GM12892 (cell line): ENCODE data around the gene IGFL2.
"Not testable (repeated sequence)": the region's sequence is repeated elsewhere in the genome, so short reads cannot be mapped to it uniquely, and the experiment has no call there.

Experiments
- DNase-seq: peaks from one replicate; pipeline ENCODE4 v3.0.0; 2011; ENCODE audit not compliant: insufficient read length
- FAIRE-seq: peaks from 2 replicates; lab custom pipeline; 2011; peaks lifted over from hg19 to GRCh38; lab: Jason Lieb, UNC
- POLR2A ChIP-seq: IDR thresholded peaks from 2 replicates; pipeline ENCODE4 v1.6.1; 2011; ENCODE audit warnings: low read depth, low read length, control low read depth
- POLR2AphosphoS5 ChIP-seq: IDR thresholded peaks from 2 replicates; pipeline ENCODE4 v1.6.1; 2011; ENCODE audit warnings: low read depth, low read length, control low read depth
- TAF1 ChIP-seq: IDR thresholded peaks from 2 replicates; pipeline ENCODE4 v1.6.1; 2011; ENCODE audit warnings: low read depth, mild to moderate bottlenecking, control low read depth, low read length, borderline replicate concordance

Gene IGFL2

GRCh38 chr19:46196410-46197124, 48.5 kb downstream of the IGFL2 start:
- FAIRE-seq (no peak), DNase-seq (no peak)
- TF ChIP-seq TAF1 (no peak), POLR2AphosphoS5 (no peak), POLR2A (no peak)

- DNase-seq (no peak), FAIRE-seq (no peak)
- TF ChIP-seq POLR2AphosphoS5 (no peak), POLR2A (no peak), TAF1 (no peak)
These were observed 49.5 kb downstream of the IGFL2 start for GRCh38 chr19:46197314-46198070.

DNA sequence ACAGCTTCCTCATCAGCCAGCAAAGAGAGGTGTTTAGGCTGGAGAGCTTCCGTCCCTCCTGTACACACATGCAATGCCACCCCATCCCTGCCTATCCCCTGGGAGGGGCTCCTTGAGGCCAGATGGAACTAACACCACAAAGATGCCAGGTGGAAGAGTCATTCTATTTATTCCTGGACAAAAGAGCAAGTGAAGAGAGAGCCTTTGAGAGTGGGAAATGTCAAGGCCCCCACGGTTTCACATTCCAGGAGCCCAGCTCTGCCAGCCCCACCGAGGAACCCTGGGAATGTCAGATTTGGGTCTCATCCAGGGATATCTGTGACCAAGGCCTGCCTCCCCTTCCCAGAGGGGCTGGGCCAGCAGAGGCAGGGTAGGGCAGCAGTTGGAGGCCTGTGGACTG, 50.7 kb downstream of the IGFL2 start:
- TF ChIP-seq POLR2A (no peak), TAF1 (no peak), POLR2AphosphoS5 (no peak)
- FAIRE-seq (no peak), DNase-seq (no peak)

DNA sequence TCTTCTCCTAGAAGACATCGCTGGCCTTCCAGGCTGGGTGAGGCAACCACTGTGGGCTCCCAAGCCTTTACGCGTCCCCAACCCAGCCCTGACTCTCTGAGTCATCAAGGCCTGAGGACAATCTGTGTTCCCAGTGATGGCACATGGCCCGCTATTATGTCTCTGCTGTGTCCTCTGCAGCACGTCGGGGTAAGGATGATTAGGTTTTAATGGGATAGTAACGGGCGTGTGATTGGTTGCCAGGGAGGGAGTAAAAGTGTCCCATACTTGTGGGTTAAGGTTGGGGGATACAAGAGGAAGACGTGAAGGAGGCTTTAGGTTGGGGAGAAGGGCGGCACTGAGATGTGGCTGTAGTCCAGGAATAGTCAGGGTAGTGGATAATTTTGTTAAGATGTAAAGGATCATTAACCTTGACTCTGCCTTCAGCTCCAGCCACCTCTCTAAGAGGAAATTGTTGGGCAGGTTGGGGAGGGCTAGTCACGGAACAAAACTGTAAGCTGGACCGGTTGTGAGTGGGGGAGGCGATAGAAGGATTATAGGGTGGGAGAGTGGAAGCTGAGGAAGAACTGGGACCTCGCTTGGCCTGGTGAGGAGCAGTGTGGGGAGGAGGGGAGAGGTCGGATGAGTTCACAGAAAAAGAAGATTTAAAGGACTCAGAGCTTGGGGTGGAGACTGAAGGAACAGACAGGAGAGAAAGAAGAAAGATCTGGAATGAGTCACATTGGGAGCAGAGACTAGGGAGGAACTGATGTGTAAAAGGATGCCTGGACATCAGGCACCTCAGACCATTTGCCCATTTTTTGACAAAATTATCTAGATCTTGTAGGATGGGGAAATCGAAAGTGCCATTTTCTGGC, 53.6 kb downstream of the IGFL2 start:
- DNase-seq = no peak
- no peak for FAIRE-seq
- TF ChIP-seq POLR2AphosphoS5 (no peak), POLR2A (no peak), TAF1 (no peak)

- TF ChIP-seq TAF1 = no peak
- no peak for TF ChIP-seq POLR2AphosphoS5
- TF ChIP-seq POLR2A = no peak
- no peak for FAIRE-seq
- DNase-seq = no peak
These were observed 54.4 kb downstream of the IGFL2 start for GRCh38 chr19:46202426-46202825.

DNA sequence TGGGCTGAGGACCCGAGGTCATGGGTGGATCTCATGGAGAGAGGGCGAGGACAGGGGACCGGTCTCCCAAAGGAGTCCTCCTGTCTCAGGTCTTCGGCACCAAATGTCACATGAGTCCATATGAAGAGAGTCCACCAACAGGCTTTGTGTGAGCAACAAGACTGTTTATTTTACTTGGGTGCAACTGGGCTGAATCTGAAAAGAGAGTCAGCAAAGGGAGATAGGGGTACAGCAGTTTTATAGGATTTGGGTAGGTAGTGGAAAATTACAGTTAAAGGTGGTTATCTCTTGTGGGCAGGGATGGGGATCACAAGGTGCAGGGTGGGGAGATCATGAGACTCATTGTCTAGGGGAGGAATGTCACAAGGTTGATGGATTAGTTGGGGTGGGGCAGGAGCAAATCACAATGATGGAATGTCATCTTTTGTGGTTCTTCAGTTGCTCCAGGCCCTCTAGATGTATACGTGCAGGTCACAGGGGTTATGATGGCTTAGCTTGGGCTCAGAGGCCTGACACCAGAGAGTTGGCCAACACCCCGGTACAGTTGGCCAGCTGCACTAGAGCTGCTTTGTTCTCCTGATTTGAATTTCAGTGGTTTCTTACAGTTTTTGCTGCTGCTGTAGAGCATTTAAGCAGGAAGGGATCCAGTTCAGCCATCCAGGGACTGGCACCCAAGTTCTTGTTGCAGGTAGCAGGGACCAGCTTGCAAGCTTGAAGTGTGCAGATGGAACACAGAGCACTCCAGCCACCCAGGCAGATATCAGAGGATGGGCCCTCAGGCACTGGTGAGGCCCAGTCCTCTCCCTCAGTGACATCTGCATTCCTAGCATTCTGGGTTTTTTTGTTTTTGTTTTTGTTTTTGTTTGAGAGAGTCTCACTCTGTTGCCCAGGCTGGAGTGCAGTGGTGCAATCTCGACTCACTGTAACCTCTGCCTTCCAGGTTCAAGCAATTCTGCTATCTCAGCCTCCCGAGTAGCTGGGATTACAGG, 55.1 kb downstream of the IGFL2 start:
- FAIRE-seq = no peak
- no peak for TF ChIP-seq TAF1
- TF ChIP-seq POLR2AphosphoS5 = no peak
- TF ChIP-seq POLR2A = no peak
- DNase-seq = no peak

GRCh38 chr19:46204008-46204407, 56.0 kb downstream of the IGFL2 start:
- no peak for TF ChIP-seq POLR2A
- no peak for TF ChIP-seq TAF1
- TF ChIP-seq POLR2AphosphoS5 = no peak
- FAIRE-seq (no peak), DNase-seq (no peak)

DNA sequence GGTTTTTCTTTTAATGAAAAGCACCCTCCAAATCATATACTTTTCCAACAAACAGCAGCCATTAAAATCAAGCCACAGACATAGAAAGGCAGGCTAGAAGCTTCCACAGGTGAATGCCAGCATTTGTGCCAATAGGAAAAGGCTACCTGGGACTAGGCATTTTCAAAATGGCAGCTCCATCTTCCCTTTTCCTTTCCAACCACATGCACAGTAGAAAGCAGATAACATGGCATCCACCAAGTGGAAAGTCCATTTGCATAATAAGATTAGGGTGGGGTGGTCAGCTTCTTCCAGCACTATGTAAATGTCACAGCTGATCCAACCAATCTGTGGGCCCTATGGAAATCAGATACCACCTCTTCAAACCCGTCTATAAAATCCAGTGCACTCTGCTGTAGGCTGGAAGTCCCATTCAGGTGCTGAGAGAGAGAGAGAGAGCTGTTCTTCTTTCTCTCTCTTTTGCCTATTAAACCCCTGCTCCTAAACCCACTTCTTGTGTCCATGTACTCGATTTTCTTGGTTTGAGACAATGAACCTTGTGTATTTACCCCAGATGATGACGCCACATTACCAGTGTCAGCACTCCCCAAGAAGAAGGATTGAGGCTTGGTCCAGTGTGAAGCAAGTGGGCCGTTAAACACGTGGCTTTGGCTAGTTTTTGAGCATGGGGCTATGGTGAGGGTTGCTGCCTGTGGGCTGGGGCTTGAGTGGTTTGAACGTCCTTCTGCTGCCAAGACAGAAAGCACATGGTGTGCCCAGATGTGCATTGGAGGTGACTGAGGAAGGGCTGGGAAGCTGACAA, 57.3 kb downstream of the IGFL2 start:
- DNase-seq (no peak), FAIRE-seq (no peak)
- TF ChIP-seq TAF1 = no peak
- no peak for TF ChIP-seq POLR2A
- TF ChIP-seq POLR2AphosphoS5 = no peak

DNA sequence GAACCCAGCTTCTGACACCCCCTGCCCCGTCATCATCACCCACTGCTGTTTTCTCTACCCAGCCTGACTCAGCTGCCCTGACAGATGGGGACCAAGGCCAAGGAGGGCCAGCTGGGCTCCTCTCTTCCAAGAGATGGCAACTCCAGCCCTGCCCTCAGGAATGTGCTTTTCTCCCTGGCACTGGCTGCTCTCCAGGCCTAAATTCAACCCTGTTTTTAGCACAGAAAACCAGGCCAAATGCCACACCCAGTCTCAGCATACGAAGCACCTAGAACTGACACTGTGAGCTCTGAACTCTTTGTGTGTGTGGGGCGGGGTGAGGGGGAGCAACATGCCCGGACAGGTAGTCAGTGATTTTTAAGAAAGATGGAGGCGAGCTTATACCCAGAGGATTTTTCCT, 58.1 kb downstream of the IGFL2 start:
- FAIRE-seq (no peak), DNase-seq (no peak)
- TF ChIP-seq POLR2AphosphoS5 (no peak), POLR2A (no peak), TAF1 (no peak)

- DNase-seq (no peak), FAIRE-seq (no peak)
- TF ChIP-seq TAF1 (no peak), POLR2AphosphoS5 (no peak), POLR2A (no peak)
These were observed 58.6 kb downstream of the IGFL2 start for GRCh38 chr19:46206682-46207081.

- not testable (repeated sequence) for DNase-seq, FAIRE-seq
These were observed 59.8 kb downstream of the IGFL2 start for GRCh38 chr19:46207858-46208257.
